HG02981 (cell line): ENCODE results near the gene TTC28.
"Not testable (repeated sequence)": the region's sequence is repeated elsewhere in the genome, so short reads cannot be mapped to it uniquely, and the experiment has no call there.

Source experiments
- ATAC-seq: cut with Tn5 transposase; IDR thresholded peaks from one replicate; pipeline ENCODE4 v1.9.1; 2021; ENCODE audit warnings: mild to moderate bottlenecking, moderate library complexity; ENCODE audit not compliant: unreplicated experiment

The TTC28 gene

DNA sequence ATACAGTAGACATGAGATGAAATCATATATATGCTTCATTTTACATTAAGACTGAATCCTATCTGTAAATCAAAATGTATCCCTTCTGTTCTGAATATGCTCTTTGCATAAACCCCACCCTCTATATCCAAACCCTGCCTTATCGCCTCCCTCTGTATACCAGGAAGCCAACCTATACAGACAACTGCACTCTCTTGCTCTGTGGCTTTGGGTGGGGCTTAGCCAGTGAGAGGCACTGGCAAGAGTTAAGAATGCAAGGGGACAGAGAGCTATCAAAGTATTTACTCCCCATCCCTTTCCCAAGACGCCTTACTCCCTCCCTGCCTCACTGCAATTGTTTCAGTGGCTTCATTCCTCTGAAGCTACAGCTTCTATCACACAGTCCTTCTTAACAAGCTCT is 309.8 kb downstream of the TTC28 start:
- ATAC-seq: no peak

DNA sequence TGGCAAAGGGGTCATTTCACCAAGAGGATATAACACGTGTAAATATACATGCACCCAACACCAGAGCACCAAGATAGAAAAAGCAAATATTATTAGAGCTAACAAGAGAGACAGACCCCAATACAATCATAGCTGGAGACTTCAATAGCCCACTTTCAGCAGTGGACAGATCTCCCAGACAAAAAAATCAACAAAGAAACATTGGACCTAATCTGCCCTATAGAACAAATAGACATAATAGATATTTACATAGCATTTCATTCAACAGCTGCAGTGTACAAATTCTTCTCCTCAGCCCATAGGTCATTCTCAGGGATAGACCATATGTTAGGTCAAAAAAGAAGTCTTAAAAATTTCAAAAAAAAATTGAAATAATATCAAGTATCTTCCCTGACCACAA is 312.8 kb downstream of the TTC28 start:
- ATAC-seq: no peak

DNA sequence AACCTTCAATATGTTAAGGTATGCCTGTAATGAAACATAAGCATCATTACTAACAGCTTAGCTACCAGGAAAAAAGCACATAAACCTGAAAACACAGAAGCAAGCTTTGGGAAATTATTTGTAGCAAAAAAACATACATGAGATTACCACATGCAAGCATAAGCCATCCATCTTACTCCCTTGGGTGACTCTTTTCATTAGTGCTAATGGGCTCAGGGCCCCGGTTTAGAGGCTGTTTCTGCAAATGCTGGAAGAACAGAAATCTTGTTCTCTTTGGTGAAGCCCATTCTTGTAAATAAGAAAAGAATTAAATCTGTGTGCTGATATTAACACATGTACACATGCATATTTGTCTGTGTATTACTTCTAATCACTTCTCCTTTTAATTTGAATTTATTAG is 314.3 kb downstream of the TTC28 start:
- no peak for ATAC-seq

DNA sequence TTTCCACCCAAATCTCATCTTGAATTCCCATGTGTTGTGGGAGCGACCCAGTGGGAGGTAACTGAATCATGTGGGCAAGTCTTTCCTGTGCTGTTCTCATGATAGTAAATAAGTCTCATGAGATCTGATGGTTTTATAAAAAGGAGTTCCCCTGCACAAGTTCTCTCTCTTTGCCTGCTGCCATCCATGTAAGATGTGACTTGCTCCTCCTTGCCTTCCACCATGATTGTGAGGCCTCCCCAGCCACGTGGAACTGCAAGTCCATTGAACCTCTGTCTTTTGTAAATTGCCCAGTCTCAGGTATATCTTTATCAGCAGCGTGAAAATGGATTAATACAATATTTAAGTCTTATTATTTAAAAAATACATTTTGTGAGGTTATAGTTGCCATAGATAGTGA is 315.5 kb downstream of the TTC28 start:
- not testable (repeated sequence) for ATAC-seq

DNA sequence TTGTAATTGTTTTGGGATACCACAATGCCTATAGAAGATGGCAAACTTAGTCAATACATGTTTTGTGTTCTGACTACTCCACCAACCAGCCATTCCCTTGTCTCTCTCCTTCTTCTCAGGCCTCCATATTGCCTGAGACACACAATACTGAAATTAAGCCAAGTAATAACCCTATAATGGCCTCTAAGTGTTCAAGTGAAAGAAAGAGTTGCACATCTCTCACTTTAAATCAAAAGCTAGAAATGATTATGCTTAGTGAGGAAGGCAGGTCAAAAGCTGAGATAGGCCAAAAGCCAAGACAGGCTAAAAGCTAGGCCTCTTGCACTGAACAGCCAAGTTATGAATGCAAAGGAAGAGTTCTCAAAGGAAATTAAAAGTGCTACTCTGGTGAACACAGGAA is 318.7 kb downstream of the TTC28 start:
- ATAC-seq: no peak

DNA sequence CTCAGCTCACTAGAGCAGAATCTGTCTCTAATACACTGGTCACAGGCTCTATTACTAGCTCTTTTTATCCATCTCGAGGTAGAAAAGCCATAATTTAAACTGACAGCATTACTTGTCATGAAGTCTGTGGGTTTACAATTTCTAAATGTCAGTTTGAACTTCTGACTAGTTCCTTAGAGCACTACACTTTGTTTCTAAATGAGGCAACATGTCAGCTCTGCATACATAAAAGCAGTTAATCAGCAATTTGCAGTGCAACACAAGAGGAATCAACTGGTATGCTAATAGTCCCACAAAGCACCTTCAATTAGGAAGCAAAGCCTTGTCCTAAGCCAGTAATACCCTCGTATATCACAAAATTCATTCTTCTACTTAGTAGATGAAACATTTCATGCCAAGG is 321.3 kb downstream of the TTC28 start:
- no peak for ATAC-seq

DNA sequence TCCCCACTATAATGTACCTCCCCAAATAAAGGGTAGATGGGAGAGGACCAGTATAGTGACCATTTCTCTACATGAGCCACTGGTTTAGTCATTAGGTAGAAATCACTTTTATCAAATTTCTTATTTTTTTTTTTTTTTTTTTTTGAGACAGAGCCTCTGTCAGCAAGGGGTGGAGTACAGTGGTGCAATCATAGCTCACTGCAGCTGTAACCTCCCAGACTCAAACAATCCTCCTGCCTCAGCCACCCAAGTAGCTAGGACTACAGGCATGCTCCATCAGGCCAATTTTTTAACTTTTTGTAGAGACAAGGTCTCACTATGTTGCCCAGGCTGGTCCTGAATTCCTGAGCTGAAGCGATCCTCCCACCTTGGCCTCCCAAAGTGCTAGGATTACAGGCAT is 322.4 kb downstream of the TTC28 start:
- no peak for ATAC-seq

DNA sequence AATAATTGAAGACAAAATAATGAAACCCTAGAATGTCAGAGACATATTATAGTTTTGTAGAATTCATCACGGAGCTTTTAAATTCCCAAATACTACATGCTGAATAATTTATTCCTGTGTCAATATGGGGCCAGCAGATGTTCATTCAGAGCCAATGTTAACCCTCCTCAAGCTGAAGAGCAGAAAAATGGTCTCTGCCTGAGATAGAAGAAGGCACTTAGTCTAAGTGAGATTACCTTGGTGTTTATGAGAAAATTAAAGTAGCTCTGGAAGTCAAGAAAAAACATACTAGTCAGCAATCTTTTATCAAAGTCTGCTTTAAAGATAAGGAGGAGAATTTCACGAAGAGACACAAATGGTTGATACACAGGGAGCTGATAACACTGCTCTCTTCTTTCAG is 328.2 kb downstream of the TTC28 start:
- ATAC-seq: no peak

DNA sequence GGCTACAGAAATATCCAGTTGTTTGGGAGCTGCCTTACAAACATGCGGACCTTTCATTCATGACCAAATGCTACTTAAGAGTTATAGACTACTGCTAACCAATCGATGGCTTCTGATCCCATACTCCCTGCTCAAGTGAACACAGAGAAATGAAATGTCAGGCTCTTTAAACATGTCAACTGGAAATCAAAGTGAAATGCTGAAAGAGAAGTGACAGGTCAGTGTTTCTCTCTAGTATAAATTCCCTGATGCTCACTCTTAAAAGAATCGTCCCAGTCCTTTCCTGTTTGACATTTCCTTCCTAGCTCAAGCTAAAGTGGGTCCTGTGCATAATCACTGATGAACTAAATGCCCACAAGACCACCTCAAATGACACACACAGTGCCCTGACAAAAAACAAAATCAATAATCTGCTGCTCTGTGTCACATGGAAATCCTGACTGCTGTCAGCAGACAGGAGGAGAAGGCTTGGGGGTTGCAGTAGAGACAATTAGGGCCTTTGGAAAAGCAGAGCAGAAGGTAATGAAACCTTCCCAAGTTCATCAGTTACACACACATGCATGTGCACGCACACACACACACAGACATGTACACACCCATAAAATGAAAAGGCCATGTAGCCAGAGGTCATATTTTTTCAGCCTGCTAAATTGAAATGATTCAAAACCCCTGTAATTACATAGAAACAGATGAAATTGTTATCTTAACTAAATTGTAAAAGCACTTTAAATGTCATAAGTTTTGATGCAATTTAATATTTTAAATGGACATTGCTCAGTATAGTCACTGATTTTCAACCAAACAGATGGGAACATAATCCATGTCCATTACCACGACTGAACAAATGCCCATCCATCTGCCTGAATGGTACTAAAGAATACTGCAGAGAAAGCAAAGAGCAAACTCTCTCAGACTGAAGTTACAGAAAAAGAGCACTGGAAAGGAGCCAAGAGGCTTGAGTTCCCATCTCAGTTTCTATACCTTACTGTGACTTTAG is 330.7 kb downstream of the TTC28 start:
- no peak for ATAC-seq

DNA sequence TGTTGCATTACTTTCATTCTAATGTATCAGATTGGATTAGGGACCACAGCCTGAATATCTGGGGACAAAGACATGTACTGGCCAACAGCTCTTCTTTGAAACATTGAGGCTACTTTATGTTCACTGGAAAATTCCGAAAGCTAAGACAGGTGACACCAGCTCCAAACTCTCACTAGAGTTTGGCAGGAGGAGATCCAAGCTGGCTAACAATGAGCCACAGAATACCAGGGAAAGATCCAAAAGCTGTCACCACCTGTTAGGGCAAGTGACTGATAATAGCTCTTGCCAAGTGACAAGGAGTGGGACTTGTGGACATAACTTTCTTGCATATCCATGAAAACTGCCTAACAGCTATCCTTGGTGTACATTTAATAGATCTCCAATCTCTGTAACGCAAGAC is 333.3 kb downstream of the TTC28 start:
- no peak for ATAC-seq

DNA sequence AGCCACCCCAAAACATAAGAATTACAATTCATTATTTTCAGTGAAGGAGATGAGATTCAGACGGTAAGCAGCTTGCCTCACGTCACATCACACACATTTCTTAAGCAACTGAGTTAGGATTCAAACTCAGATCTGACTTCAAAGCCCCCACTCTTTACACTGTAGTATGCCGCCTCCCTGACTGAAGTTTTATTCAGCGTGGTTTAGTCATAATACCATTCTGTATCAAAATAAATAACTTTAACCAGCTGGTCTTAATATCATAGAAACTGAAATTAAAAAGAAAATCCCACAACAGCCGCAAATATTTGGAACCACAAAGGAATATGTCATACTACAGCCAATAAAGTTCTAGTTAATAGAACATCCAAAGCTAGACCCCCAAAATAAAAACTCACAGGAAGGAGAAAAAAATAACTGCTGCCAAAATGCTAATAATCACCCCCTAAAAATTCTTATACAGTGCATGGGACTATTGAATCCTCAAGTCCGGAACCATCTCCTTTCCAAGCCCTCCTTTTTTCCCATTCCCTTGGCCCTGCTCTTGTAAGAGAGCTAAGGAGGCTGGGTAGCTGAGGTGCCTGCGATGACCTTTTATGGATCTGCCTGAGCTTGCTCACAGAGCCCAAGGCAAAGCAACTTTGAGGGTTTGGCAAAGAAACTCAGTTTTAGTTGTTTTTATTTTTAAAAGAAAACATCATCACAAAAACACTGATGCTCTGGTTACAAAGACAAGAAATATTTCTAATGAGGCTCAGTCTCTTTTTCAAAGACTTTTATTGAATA is 334.5 kb downstream of the TTC28 start:
- ATAC-seq: no peak

DNA sequence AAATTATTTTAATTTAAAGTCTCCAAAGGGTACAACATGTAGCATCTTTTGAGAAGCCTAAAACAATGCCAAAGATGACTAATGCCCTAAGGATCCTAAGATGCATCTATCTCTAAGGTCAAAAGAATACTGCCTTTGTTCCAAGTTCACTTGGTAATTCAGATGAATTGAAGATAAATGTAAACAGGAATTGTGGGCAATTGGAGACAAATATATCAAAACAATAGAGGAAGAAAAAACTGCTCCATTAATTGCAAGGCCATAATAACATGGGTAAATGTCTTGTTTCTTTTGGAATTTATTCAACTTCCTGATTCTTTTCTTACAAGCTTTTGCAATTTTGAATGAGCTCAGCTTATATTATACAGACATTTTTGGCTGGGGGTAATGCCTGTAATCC is 338.6 kb downstream of the TTC28 start:
- ATAC-seq: no peak

DNA sequence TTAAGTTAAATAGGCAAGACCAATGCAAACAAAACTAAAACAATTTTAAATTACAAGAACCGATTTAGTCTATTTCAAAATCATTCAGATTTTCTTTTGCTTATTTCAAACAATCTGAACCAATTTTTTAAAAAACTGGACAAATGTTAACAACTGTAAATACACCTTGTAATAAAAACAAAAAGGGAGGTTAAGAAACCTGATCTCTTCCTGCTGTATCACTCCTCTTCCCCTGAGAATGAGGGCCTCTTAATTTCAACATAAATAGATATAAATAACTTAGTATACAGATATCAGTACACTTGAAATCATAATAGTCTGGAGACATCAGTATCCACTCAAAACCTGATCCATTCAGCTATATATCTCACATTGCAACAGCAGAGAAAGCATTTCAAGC is 346.6 kb downstream of the TTC28 start:
- ATAC-seq: no peak

DNA sequence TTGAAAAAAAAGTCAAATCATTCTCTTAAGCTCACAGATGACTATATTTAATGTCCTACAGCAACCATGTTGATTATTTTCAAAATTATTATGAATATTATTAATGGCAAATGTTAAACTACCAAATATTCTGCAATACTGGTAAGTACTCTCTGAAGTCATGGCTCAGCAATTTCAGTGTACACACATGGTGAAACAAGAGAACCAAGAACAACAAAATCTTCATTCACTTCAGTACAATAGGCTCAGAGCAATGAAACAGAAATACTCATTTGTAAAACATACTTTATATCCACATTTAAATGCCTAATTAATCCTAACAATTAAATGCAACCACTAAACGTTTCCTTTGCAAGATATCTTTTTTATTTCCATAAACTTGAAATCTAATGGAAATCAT is 347.2 kb downstream of the TTC28 start:
- no peak for ATAC-seq

DNA sequence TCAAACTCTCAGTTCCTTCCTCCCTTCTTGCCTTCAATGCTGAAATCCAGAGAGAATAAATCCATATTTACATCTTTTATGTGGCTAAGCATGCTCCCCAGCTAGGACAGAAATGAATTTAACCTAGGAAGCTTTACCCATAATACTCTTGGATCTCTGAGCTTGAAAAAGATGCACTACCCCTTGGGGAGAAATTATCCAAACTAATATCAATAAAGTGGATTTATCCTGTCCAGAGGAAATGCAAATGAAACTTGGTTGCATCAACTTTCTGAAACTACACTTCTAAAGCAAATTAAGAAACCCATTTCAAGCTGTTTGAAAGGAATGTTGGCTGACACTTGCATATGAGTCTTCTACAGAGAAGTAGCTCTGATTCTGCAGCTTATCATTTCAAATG is 347.9 kb downstream of the TTC28 start:
- no peak for ATAC-seq

DNA sequence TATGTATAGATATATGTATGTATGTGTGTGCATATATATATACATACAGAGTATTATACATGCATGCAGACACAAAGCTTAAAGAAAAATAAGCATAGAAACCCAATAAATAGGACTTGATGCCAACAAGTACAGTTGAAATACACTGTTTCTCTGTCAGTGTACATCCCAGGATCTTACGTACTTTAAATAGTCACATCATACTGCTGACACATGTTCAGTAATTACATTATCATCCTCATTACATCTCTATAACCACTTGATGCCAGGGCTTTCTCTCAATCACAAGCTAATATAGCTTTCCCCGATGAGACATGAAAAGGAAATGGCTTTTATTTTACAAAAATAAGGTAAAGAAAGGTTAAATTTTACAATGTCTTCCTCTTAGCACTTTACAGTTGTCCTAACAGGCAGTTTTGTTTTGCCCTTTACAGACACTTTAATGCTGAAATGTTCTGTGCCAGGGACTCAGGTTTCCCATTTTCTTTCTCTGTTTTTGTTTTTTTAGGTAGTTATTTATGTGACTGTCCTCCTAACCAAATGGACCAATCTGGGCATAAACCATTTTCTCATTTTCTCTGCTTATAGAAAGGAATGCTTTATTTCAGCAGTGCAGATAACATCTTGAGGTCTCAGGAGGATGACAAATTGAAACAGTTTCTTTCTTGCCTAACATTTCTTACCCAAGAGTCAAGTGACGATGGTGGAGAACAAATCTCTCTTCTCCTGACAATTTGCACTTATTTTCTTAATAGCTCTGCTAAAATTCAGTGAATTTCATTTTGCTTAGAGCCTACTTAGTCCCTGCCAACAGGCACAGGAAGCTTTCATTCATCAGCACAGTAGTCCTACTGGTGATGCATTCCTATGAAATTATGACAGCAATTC is 350.2 kb downstream of the TTC28 start:
- ATAC-seq: no peak

DNA sequence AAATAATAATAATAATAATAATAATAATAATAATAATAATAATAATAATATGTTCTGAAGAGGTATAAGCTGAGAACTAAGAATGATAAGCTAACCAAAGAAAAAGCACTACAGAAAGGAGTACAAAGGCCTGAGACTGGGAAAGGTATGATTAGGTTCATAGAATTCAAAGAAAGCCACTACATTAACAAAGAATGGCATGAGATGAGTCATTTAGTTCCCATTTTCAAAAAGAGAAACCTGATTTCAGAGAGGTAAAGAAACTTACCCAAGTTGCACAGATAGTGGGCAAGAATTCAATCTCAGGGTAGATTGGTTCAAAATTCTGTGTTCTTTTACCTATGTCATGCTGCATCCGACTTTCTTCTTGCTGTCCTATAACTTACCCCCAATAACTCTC is 350.9 kb downstream of the TTC28 start:
- no peak for ATAC-seq

DNA sequence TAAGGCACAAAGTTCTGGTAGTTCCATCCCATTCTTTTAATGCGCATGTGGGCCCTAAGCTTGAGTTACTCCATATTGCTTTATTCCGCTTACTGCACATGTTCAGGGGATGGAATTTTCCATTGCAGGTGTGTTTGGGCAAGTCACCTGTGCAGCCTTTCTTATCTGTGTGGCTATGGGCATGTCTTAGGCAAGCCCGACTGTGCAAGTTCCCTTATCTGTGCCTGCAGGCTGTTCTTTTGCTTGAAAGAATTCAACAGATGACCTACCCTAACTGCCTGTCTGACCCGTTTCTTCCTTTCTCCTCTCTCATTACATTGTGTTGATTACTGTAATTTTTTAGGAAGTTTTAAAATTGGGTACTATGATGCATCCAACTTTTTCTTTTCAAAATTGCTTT is 363.6 kb downstream of the TTC28 start:
- no peak for ATAC-seq

DNA sequence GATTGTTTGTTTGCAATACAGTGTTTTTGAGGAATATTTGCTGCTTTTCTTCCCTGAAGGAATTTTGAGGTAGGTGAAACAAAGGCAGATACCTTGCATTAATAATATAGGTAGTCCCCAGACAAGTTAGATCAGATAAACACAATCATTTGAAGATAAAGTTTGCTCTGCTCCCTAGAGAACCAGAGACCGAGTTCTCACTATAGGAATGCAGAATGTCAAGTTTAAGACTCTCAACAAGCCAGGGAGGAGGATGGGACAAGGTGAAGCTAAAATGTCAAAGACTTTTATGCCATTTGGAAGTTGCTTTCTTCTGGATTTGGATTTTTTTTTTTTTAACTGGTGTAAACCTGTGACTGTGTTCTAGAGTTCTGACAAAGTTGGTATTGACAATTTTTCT is 364.7 kb downstream of the TTC28 start:
- no peak for ATAC-seq

DNA sequence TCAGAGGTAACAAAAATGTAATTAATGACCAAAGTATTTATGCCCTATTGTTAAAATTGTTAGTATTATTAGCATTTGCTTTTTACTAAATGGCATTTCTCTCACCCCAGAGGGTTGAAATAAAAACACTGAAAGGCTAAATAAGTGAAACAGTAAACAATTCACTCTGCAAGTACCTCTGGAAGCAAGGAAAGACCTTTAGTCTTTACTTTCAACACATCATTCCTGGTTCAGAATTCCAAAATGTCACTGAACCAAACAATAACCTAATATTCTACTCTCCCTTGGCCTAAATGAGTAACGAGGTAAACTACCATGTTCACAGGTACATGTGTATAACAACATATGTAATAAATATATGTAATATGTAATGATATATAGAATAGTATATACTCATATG is 369.3 kb downstream of the TTC28 start:
- no peak for ATAC-seq

DNA sequence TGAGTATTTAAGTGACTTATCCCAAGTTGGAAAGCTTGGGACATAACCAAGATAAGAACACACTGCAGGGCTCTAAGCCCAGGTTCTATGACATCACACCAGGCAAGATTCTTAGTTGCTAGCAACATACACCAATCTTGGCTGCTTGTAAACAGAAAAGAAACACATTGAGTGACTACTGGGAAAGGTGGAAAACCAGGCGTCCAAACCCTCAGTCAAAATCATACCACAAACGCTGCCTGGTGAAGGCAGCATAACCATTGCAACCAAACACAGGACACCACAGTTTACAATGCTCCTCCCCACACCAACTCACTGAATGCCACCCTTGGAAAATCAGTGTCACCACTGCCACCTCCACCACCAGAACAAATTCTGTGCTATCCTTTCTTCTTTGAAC is 379.9 kb downstream of the TTC28 start:
- ATAC-seq: no peak
